ENCODE data around the gene DSCAML1.

DNA sequence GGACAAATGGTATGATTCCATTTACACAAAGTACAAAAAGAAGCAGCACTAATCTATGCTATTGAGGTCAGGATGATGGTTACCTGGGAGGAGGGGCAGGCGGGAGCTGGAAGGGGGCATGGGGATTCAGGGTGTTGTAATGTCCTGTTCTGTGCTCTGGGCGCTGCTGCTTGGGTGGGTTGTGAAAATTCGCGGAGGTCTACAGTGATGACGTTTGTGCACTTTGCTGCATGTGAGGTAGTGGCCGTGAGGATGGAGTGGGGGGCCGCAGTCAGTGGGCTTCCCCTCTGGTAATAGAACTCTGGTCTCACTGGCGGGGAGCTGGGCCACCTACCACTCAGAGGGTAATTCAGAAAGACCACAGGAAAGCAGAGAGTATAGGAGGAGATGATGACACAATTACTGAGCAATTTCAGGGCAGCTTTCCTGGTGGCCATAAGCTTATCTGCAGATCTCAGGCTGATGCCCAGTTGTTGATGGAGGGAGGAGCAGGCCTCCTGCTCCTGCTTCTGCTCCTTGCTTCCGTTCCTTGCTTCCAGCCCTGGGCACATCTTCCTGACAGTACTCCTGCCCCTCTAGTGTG, 347.8 kb downstream of the DSCAML1 start:
- TF ChIP-seq, protein P1, sequence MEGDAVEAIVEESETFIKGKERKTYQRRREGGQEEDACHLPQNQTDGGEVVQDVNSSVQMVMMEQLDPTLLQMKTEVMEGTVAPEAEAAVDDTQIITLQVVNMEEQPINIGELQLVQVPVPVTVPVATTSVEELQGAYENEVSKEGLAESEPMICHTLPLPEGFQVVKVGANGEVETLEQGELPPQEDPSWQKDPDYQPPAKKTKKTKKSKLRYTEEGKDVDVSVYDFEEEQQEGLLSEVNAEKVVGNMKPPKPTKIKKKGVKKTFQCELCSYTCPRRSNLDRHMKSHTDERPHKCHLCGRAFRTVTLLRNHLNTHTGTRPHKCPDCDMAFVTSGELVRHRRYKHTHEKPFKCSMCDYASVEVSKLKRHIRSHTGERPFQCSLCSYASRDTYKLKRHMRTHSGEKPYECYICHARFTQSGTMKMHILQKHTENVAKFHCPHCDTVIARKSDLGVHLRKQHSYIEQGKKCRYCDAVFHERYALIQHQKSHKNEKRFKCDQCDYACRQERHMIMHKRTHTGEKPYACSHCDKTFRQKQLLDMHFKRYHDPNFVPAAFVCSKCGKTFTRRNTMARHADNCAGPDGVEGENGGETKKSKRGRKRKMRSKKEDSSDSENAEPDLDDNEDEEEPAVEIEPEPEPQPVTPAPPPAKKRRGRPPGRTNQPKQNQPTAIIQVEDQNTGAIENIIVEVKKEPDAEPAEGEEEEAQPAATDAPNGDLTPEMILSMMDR (IDR thresholded peaks at IDR 0.05; ENCODE audit: low read length), result no peak
- TF ChIP-seq EZH2 (IDR thresholded peaks at IDR 0.05; ENCODE audit: borderline replicate concordance, low read length), result no peak

Measured in OCI-LY1 (cell line).